ENCODE results near the gene PLXNA4.
"Not testable (repeated sequence)": the region's sequence is repeated elsewhere in the genome, so short reads cannot be mapped to it uniquely, and the experiment has no call there.

The PLXNA4 gene

GRCh38 chr7:132390049-132390448, 186.2 kb downstream of the PLXNA4 start:
- H3K27ac ChIP-seq (ENCODE audit: insufficient read depth, low read depth, low read length, poor library complexity, severe bottlenecking); H3K4me3 ChIP-seq (ENCODE audit: insufficient read depth, low read depth, low read length); H3K4me1 ChIP-seq (ENCODE audit: control insufficient read depth, insufficient read depth, low read length); H3K36me3 ChIP-seq (ENCODE audit: control insufficient read depth, insufficient read depth, low read length); H3K9me3 ChIP-seq (ENCODE audit: control insufficient read depth, low read length): not testable (repeated sequence)
- H3K27me3 ChIP-seq (ENCODE audit: control insufficient read depth, insufficient read depth, low read length, poor library complexity, severe bottlenecking) = peaks cover 10% of the 10 kb centered on the region
- WGBS, 2 experiments = 92 to 96% methylated on average over 4 of the region's 4 CpGs

DNA sequence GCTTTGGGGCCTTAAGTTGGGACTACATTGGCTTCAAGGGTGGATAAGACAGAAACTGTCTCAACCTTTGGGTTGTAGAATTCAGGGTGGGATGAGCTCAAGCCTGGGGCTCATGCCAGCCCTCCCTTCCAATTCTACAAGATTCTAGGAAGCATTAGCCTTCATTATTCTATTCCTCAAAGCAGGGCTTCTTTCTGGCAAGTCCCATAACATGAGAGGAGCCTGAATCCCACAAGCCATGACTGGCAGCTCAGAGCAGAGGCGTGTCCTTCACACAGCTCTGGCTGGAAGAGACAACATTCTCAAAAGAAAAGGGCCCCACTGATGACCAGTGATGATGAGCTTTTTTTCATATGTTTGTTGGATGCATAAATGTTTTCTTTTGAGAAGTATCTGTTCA, 187.6 kb downstream of the PLXNA4 start:
- H3K36me3 ChIP-seq (ENCODE audit: control insufficient read depth, insufficient read depth, low read length) = no peaks in the 10 kb centered on the region
- WGBS, 2 experiments = 93 to 97% methylated on average over 1 of the region's 1 CpG
- peaks cover 4% of the 10 kb centered on the region for H3K4me1 ChIP-seq (ENCODE audit: control insufficient read depth, insufficient read depth, low read length)
- H3K9me3 ChIP-seq (ENCODE audit: control insufficient read depth, low read length) = no peaks in the 10 kb centered on the region
- no peak overlapping the region for H3K27ac ChIP-seq (ENCODE audit: insufficient read depth, low read depth, low read length, poor library complexity, severe bottlenecking)
- no peak overlapping the region for H3K4me3 ChIP-seq (ENCODE audit: insufficient read depth, low read depth, low read length)
- H3K27me3 ChIP-seq (ENCODE audit: control insufficient read depth, insufficient read depth, low read length, poor library complexity, severe bottlenecking) = peaks cover 10% of the 10 kb centered on the region

DNA sequence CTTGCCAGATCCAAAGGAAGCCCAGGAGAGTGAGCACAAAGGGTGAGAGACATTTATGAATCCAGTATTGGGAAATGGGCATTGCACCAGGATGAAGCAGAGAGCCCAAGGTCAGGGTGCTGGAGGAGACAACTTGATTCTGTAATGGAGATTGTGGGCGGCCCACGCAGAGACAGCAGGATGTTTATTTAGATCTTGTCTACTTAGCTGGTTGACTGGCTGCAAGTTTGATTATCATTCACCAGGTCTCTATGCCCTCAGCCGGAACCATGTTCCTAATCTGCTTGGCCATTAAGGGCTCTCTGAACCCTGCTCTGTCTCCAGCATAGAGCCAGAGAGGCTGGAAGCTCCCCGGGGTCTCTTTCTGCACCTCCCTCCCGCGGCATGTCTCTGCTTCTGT, 188.7 kb downstream of the PLXNA4 start:
- H3K9me3 ChIP-seq (ENCODE audit: control insufficient read depth, low read length) = no peaks in the 10 kb centered on the region
- 79 to 85% methylated on average over 6 of the region's 6 CpGs for WGBS, 2 experiments

DNA sequence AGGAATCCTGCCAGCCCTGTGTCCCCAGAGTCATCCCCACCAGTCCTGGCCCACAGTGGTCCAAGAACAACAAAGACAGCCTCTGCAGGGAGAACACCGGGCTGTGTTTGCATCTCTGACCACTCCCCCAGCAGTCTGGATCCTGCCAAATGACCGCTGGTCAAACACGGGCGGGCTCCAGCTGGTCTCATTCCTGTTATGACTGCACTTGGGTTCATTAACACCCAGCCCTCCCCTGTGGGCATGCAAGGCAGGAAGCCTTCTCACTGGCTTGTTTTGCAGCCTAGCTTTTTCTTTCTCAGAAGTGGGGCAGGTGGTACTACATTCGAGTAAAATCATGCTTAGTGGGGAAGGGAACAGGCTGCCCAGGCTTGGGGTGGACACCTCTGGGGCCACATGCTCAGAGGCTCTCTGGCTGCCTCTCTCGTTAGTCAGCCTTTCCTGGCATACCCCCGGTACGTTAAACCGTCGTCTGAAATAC, 190.0 kb downstream of the PLXNA4 start:
- Histone ChIP-seq H3K27me3 (ENCODE audit: control insufficient read depth, insufficient read depth, low read length, poor library complexity, severe bottlenecking) (peaks cover 10% of the 10 kb centered on the region), H3K36me3 (ENCODE audit: control insufficient read depth, insufficient read depth, low read length) (no peaks in the 10 kb centered on the region), H3K27ac (ENCODE audit: insufficient read depth, low read depth, low read length, poor library complexity, severe bottlenecking) (no peak overlapping the region), H3K4me3 (ENCODE audit: insufficient read depth, low read depth, low read length) (no peak overlapping the region), H3K9me3 (ENCODE audit: control insufficient read depth, low read length) (no peaks in the 10 kb centered on the region), H3K4me1 (ENCODE audit: control insufficient read depth, insufficient read depth, low read length) (peaks cover 13% of the 10 kb centered on the region)
- WGBS, 2 experiments = 52 to 54% methylated on average over 10 of the region's 10 CpGs

More for the DNA sequence above, 188.7 kb downstream of the PLXNA4 start:
- no peak overlapping the region for H3K27ac ChIP-seq (ENCODE audit: insufficient read depth, low read depth, low read length, poor library complexity, severe bottlenecking)
- H3K4me1 ChIP-seq (ENCODE audit: control insufficient read depth, insufficient read depth, low read length) = peaks cover 4% of the 10 kb centered on the region
- no peak overlapping the region for H3K4me3 ChIP-seq (ENCODE audit: insufficient read depth, low read depth, low read length)
- H3K27me3 ChIP-seq (ENCODE audit: control insufficient read depth, insufficient read depth, low read length, poor library complexity, severe bottlenecking) = peaks cover 10% of the 10 kb centered on the region
- no peaks in the 10 kb centered on the region for H3K36me3 ChIP-seq (ENCODE audit: control insufficient read depth, insufficient read depth, low read length)

- no peak overlapping the region for H3K4me3 ChIP-seq (ENCODE audit: insufficient read depth, low read depth, low read length)
- no peaks in the 10 kb centered on the region for H3K9me3 ChIP-seq (ENCODE audit: control insufficient read depth, low read length)
- no peaks in the 10 kb centered on the region for H3K36me3 ChIP-seq (ENCODE audit: control insufficient read depth, insufficient read depth, low read length)
- H3K27ac ChIP-seq (ENCODE audit: insufficient read depth, low read depth, low read length, poor library complexity, severe bottlenecking) = no peak overlapping the region
- 87 to 92% methylated on average over 2 of the region's 2 CpGs for WGBS, 2 experiments
- peaks cover 10% of the 10 kb centered on the region for H3K27me3 ChIP-seq (ENCODE audit: control insufficient read depth, insufficient read depth, low read length, poor library complexity, severe bottlenecking)
- H3K4me1 ChIP-seq (ENCODE audit: control insufficient read depth, insufficient read depth, low read length) = peaks cover 22% of the 10 kb centered on the region
Observed at GRCh38 chr7:132383962-132384361, 192.3 kb downstream of the PLXNA4 start.

DNA sequence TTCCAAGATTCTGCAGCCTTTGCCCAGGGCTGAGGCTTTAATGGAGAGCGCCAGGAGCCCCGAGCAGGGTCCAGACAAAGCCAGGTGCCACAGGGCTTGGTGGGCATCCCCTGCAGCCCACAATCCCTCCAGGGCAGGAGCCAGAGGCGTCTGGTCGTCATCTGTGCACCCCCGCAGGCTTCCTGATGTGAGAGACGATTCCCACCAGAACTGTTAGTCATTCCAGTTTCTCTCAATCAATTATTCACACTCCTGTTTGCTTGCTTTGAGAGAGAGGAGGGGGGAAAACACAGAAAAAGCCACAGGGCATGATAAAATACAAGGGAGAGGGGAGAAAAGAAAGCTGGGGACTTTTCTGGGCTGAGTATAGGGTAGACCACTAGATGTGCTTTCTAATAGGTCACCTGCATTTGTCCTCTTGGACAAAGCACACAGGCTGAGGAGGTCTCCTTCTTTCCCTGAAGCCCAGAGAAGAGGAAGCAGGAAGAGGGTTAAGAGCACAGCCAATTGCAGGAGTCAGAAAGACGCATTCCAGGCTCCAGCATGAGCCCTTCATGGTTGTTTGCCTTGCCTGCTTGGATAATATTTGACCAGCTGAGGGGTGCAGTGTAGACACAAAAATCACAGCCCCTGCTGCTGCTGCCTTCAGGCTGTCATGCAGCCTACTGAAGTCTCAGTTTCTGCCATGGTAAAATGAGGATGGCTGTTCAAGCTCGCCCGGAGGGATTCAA, 194.4 kb downstream of the PLXNA4 start:
- H3K27me3 ChIP-seq (ENCODE audit: control insufficient read depth, insufficient read depth, low read length, poor library complexity, severe bottlenecking) = peaks cover 7% of the 10 kb centered on the region
- 68 to 70% methylated on average over 7 to 9 of the region's 9 CpGs for WGBS, 2 experiments
- no peaks in the 10 kb centered on the region for H3K9me3 ChIP-seq (ENCODE audit: control insufficient read depth, low read length)
- H3K36me3 ChIP-seq (ENCODE audit: control insufficient read depth, insufficient read depth, low read length) = no peaks in the 10 kb centered on the region
- no peak overlapping the region for H3K4me3 ChIP-seq (ENCODE audit: insufficient read depth, low read depth, low read length)
- H3K27ac ChIP-seq (ENCODE audit: insufficient read depth, low read depth, low read length, poor library complexity, severe bottlenecking) = no peak overlapping the region
- peaks cover 22% of the 10 kb centered on the region for H3K4me1 ChIP-seq (ENCODE audit: control insufficient read depth, insufficient read depth, low read length)

DNA sequence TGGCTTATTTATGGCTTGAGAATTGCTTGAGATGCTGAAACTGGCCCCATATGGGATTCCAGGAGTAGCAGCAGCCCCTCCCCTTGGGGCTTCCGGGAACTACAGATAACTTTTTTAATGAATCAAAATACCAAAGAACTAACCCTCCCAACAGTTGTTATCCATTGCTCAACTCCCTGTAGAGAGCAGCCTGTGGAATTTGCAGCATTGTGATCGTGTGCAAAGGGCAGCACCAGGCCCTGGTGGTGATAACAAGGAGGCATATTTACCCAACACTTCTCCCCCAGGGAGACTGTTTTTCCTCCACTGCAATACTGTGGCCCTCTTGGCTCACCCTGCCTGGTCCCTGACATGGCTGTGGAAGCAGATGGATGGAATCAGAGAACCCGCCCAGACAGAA, 196.2 kb downstream of the PLXNA4 start:
- no peaks in the 10 kb centered on the region for H3K36me3 ChIP-seq (ENCODE audit: control insufficient read depth, insufficient read depth, low read length)
- H3K4me1 ChIP-seq (ENCODE audit: control insufficient read depth, insufficient read depth, low read length) = peaks cover 17% of the 10 kb centered on the region
- no peak overlapping the region for H3K4me3 ChIP-seq (ENCODE audit: insufficient read depth, low read depth, low read length)
- 53 to 54% methylated on average over 3 of the region's 3 CpGs for WGBS, 2 experiments
- no peak overlapping the region for H3K27ac ChIP-seq (ENCODE audit: insufficient read depth, low read depth, low read length, poor library complexity, severe bottlenecking)
- no peaks in the 10 kb centered on the region for H3K9me3 ChIP-seq (ENCODE audit: control insufficient read depth, low read length)
- no peaks in the 10 kb centered on the region for H3K27me3 ChIP-seq (ENCODE audit: control insufficient read depth, insufficient read depth, low read length, poor library complexity, severe bottlenecking)

DNA sequence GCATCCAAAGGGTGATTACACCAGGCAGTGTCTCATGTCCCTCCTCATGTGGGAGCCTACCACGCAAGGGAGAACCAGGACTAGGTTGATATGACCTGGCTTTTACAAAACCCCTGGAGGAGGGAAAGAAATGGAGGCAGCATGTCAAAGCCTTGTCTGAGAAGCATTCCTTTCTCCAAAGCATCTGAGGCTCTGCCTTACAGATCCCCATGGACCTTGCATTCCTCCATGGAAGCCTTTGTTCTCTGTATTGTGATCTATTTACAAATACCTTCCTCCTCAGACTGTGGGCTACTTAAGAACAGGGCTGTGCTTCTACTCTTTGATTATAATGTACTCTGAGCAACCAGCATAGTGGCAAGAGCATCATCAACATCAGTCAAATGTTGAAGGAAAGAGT, 197.0 kb downstream of the PLXNA4 start:
- H3K36me3 ChIP-seq (ENCODE audit: control insufficient read depth, insufficient read depth, low read length) = no peaks in the 10 kb centered on the region
- WGBS, 2 experiments = 62 to 66% methylated on average over 1 of the region's 1 CpG
- no peak overlapping the region for H3K27ac ChIP-seq (ENCODE audit: insufficient read depth, low read depth, low read length, poor library complexity, severe bottlenecking)
- H3K27me3 ChIP-seq (ENCODE audit: control insufficient read depth, insufficient read depth, low read length, poor library complexity, severe bottlenecking) = no peaks in the 10 kb centered on the region
- H3K4me3 ChIP-seq (ENCODE audit: insufficient read depth, low read depth, low read length) = no peak overlapping the region
- H3K4me1 ChIP-seq (ENCODE audit: control insufficient read depth, insufficient read depth, low read length) = peaks cover 17% of the 10 kb centered on the region
- no peaks in the 10 kb centered on the region for H3K9me3 ChIP-seq (ENCODE audit: control insufficient read depth, low read length)

GRCh38 chr7:132377703-132378584, 198.3 kb downstream of the PLXNA4 start:
- H3K4me3 ChIP-seq (ENCODE audit: insufficient read depth, low read depth, low read length) = no peak overlapping the region
- no peaks in the 10 kb centered on the region for H3K9me3 ChIP-seq (ENCODE audit: control insufficient read depth, low read length)
- WGBS, 2 experiments = 91 to 94% methylated on average over 5 to 8 of the region's 8 CpGs
- no peak overlapping the region for H3K27ac ChIP-seq (ENCODE audit: insufficient read depth, low read depth, low read length, poor library complexity, severe bottlenecking)
- no peaks in the 10 kb centered on the region for H3K36me3 ChIP-seq (ENCODE audit: control insufficient read depth, insufficient read depth, low read length)
- H3K27me3 ChIP-seq (ENCODE audit: control insufficient read depth, insufficient read depth, low read length, poor library complexity, severe bottlenecking) = no peaks in the 10 kb centered on the region
- peaks cover 17% of the 10 kb centered on the region for H3K4me1 ChIP-seq (ENCODE audit: control insufficient read depth, insufficient read depth, low read length)

- H3K4me3 ChIP-seq (ENCODE audit: insufficient read depth, low read depth, low read length) = no peak overlapping the region
- H3K9me3 ChIP-seq (ENCODE audit: control insufficient read depth, low read length) = no peaks in the 10 kb centered on the region
- WGBS, 2 experiments = 86 to 91% methylated on average over 2 of the region's 2 CpGs
- no peaks in the 10 kb centered on the region for H3K36me3 ChIP-seq (ENCODE audit: control insufficient read depth, insufficient read depth, low read length)
- no peak overlapping the region for H3K27ac ChIP-seq (ENCODE audit: insufficient read depth, low read depth, low read length, poor library complexity, severe bottlenecking)
- peaks cover 13% of the 10 kb centered on the region for H3K4me1 ChIP-seq (ENCODE audit: control insufficient read depth, insufficient read depth, low read length)
- H3K27me3 ChIP-seq (ENCODE audit: control insufficient read depth, insufficient read depth, low read length, poor library complexity, severe bottlenecking) = no peaks in the 10 kb centered on the region
Observed at GRCh38 chr7:132377015-132377414, 199.3 kb downstream of the PLXNA4 start.

Measured in ectodermal cell (in vitro differentiated cells).